HepG2 (cell line): ENCODE results near the gene CABLES2. TPM values are rescaled to one million over a fixed set of nuclear protein-coding genes. Genes with fewer than 3 reads are reported as not detected.

Experiments
- ARID4A ChIP-seq: sonication (generic); formaldehyde crosslinking; IDR thresholded peaks from 2 replicates; pipeline ENCODE4 v1.5.0; 2020; ENCODE audit warnings: mild to moderate bottlenecking, missing genetic modification reagents, borderline replicate concordance
- ATM ChIP-seq: fragments of 450-650 bp; IDR thresholded peaks from 2 replicates; pipeline ENCODE4 v1.7.1; 2017; ENCODE audit warnings: mild to moderate bottlenecking, borderline replicate concordance
- CREB1 ChIP-seq, 2 experiments: fragments of 450-650 bp in 1 of 2; IDR thresholded peaks; 2 replicates each; pipeline ENCODE4 v1.6.1; 2016 to 2017; ENCODE audit warnings: control low read depth in 1 of 2, mild to moderate bottlenecking in 1 of 2, missing compliant biosample characterization in 1 of 2, missing genetic modification characterization in 1 of 2
- DNMT1 ChIP-seq: sonication (generic); formaldehyde crosslinking; IDR thresholded peaks from 2 replicates; pipeline ENCODE4 v1.5.1; 2020; ENCODE audit warnings: mild to moderate bottlenecking, missing genetic modification reagents
- ELF4 ChIP-seq: sonication (generic); formaldehyde crosslinking; IDR thresholded peaks from 2 replicates; pipeline ENCODE4 v1.5.0; 2020; ENCODE audit warnings: missing genetic modification reagents, mild to moderate bottlenecking, moderate library complexity, borderline replicate concordance
- GATAD1 ChIP-seq: IDR thresholded peaks from 2 replicates; pipeline ENCODE4 v1.6.1; 2016; ENCODE audit warnings: missing genetic modification reagents, missing compliant biosample characterization
- IKZF1 ChIP-seq: fragments of 450-650 bp; IDR thresholded peaks from 2 replicates; pipeline ENCODE4 v1.7.1; 2016
- JUNB ChIP-seq: sonication (generic); formaldehyde crosslinking; IDR thresholded peaks from 2 replicates; pipeline ENCODE4 v1.8.0; 2022; ENCODE audit warnings: missing genetic modification reagents, mild to moderate bottlenecking, borderline replicate concordance
- KAT8 ChIP-seq: IDR thresholded peaks from 2 replicates; pipeline ENCODE4 v1.6.1; 2016; ENCODE audit warnings: missing genetic modification reagents, missing compliant biosample characterization
- KMT2A ChIP-seq: sonication (generic); formaldehyde crosslinking; IDR thresholded peaks from 2 replicates; pipeline ENCODE4 v1.4.0; 2020; ENCODE audit warnings: missing genetic modification reagents
- MAF1 ChIP-seq: sonication (generic); formaldehyde crosslinking; IDR thresholded peaks from 2 replicates; pipeline ENCODE4 v1.5.0; 2020; ENCODE audit warnings: missing genetic modification reagents, borderline replicate concordance
- NONO ChIP-seq, 2 experiments: fragments of 450-650 bp in 1 of 2; sonication (generic) in 1 of 2; formaldehyde crosslinking in 1 of 2; IDR thresholded peaks in 1 of 2; conservative IDR thresholded peaks in 1 of 2; 2 replicates each; pipeline versions ENCODE4 v1.6.1 to v1.8.0; 2017 to 2022; ENCODE audit warnings: mild to moderate bottlenecking in 1 of 2, missing genetic modification reagents in 1 of 2, moderate library complexity in 1 of 2
- PHF8 ChIP-seq: sonication (generic); formaldehyde crosslinking; IDR thresholded peaks from 2 replicates; pipeline ENCODE4 v1.5.0; 2020; ENCODE audit warnings: missing genetic modification reagents
- PLRG1 ChIP-seq: fragments of 450-650 bp; conservative IDR thresholded peaks from 2 replicates; pipeline ENCODE4 v1.6.1; 2016
- POLR2A ChIP-seq, 2 experiments: IDR thresholded peaks; 2 replicates each; pipeline ENCODE4 v1.6.1; 2011; ENCODE audit warnings: low read depth in 2 of 2, low read length in 2 of 2, mild to moderate bottlenecking in 1 of 2, moderate library complexity in 1 of 2; ENCODE audit not compliant: insufficient read depth in 1 of 2
- SKIL ChIP-seq: sonication (generic); formaldehyde crosslinking; IDR thresholded peaks from 2 replicates; pipeline ENCODE4 v1.8.0; 2022; ENCODE audit warnings: missing genetic modification reagents, mild to moderate bottlenecking, moderate library complexity, borderline replicate concordance
- SMARCC2 ChIP-seq: fragments of 450-650 bp; IDR thresholded peaks from 2 replicates; pipeline ENCODE4 v1.6.1; 2017; ENCODE audit warnings: antibody characterized with exemption, mild to moderate bottlenecking
- ZC3H13 ChIP-seq: sonication (generic); formaldehyde crosslinking; IDR thresholded peaks from 2 replicates; pipeline ENCODE4 v1.8.1; 2023; ENCODE audit warnings: mild to moderate bottlenecking, missing genetic modification reagents, moderate library complexity
- ZNF143 ChIP-seq: sonication (generic); formaldehyde crosslinking; IDR thresholded peaks from 2 replicates; pipeline ENCODE4 v1.4.0; 2020; ENCODE audit warnings: missing genetic modification reagents
- ZNF275 ChIP-seq: sonication (generic); formaldehyde crosslinking; IDR thresholded peaks from 2 replicates; pipeline ENCODE4 v1.8.0; 2022; ENCODE audit warnings: missing genetic modification reagents, mild to moderate bottlenecking, inconsistent platforms, borderline replicate concordance
- ZNF674 ChIP-seq: sonication (generic); formaldehyde crosslinking; IDR thresholded peaks from 2 replicates; pipeline ENCODE4 v1.5.0; 2020; ENCODE audit warnings: low read depth, mild to moderate bottlenecking, missing genetic modification reagents
- ZNF678 ChIP-seq: sonication (generic); formaldehyde crosslinking; IDR thresholded peaks from 2 replicates; pipeline ENCODE4 v1.4.0; 2020; ENCODE audit warnings: mild to moderate bottlenecking, missing genetic modification reagents
- polyA plus RNA-seq, 8 experiments: library from polyadenylated mRNA; depleted of rRNA in 3 of 8; stranded (reverse) in 7 of 8; unstranded in 1 of 8; fragments of >200 nt; fragmentation: Illumina TruSeq in 4 of 8; extraction: Trizol in 4 of 8; gene quantifications; 2 replicates each; pipeline versions ENCODE4 v1.2.1 to v1.2.3, GENCODE V29; 2011 to 2016; ENCODE audit warnings: low read depth in 4 of 8, missing spikeins in 1 of 8, mixed read lengths in 1 of 8; ENCODE audit not compliant: insufficient read depth in 1 of 8
- total RNA-seq, 5 experiments: library from RNA; depleted of rRNA; stranded (reverse); fragments of >200 nt; fragmentation: Illumina TruSeq; extraction: Trizol; gene quantifications; 2 replicates each; pipeline ENCODE4 v1.2.3, GENCODE V29; 2016; ENCODE audit warnings: low read depth in 1 of 5

Gene CABLES2
- total and polyA plus RNA-seq, 2 of the 13 experiments (the other 11 are each of a cell fraction or from before 2014, with no cell fraction given), result 5.2 to 9.7 TPM

- peak; percentile 37; the same call in 1 of the 2 replicates for TF ChIP-seq ZC3H13 (CRISPR knock-in tag)
- 0 out of 2 replicates have a peak, but pooled peaks have one; percentile 7 for TF ChIP-seq DNMT1 (CRISPR knock-in tag)
- TF ChIP-seq PLRG1, result no peak
- TF ChIP-seq GATAD1 (CRISPR knock-in tag), result no peak
- no peak for TF ChIP-seq NONO (IDR thresholded peaks at IDR 0.05)
- TF ChIP-seq NONO (CRISPR knock-in tag; conservative IDR thresholded peaks at IDR 0.05), result 0 out of 2 replicates have a peak, but pooled peaks have one; percentile 53
- no peak for TF ChIP-seq ZNF674 (CRISPR knock-in tag)
- no peak for TF ChIP-seq ZNF275 (CRISPR knock-in tag)
- no peak for TF ChIP-seq ZNF143
- TF ChIP-seq KMT2A (CRISPR knock-in tag), result no peak
- TF ChIP-seq JUNB (CRISPR knock-in tag), result peak; percentile 56; the same call in 1 of the 2 replicates
- no peak for TF ChIP-seq SMARCC2
- TF ChIP-seq CREB1 (IDR thresholded peaks at IDR 0.05), result peak; percentile 97
- no peak for TF ChIP-seq CREB1 (CRISPR knock-in tag; IDR thresholded peaks at IDR 0.05)
- no peak for TF ChIP-seq KAT8
- peak; percentile 37; the same call in 1 of the 2 replicates for TF ChIP-seq ATM
- no peak for TF ChIP-seq ZNF678
- no peak for TF ChIP-seq MAF1 (CRISPR knock-in tag)
- 0 out of 2 replicates have a peak, but pooled peaks have one; percentile 21 for TF ChIP-seq IKZF1
- TF ChIP-seq ARID4A (CRISPR knock-in tag), result no peak
- 0 out of 4 replicates have a peak, but pooled peaks of 1 of the 2 experiments have one; percentile 38 for TF ChIP-seq POLR2A (IDR thresholded peaks at IDR 0.05; ENCODE audit: insufficient read depth in 1 of 2, low read depth in 2 of 2, low read length in 2 of 2)
- no peak for TF ChIP-seq PHF8
- TF ChIP-seq ELF4 (CRISPR knock-in tag), result no peak
- 0 out of 2 replicates have a peak, but pooled peaks have one; percentile 39 for TF ChIP-seq SKIL (CRISPR knock-in tag)
Measured at GRCh38 chr20:62381842-62382241, 25.2 kb downstream of the CABLES2 start (continued).
